ENCODE measurements around the gene CKMT2. TPM values are rescaled to one million over a fixed set of nuclear protein-coding genes. Genes with fewer than 3 reads are reported as not detected.

CKMT2 gene
- total and polyA plus RNA-seq, 2 of the 8 experiments (the other 6 are each of a cell fraction or from before 2014, with no cell fraction given), result 2.4 to 5.0 TPM

GRCh38 chr5:81283976-81284375, 50.9 kb downstream of the CKMT2 start (continued):
- TF ChIP-seq CBX8 (IDR thresholded peaks at IDR 0.05; ENCODE audit: borderline replicate concordance, low read depth, low read length), result no peak
- no peak for TF ChIP-seq ATF2 (IDR thresholded peaks at IDR 0.05; ENCODE audit: low read length)

Data from H1 (cell line).